ENCODE results near the gene IL34. TPM values are rescaled to one million over a fixed set of nuclear protein-coding genes. Genes with fewer than 3 reads are reported as not detected.

The IL34 gene
- total and polyA plus RNA-seq, 5 experiments from 2014 or later: 0.36 TPM; not detected in 4

DNA sequence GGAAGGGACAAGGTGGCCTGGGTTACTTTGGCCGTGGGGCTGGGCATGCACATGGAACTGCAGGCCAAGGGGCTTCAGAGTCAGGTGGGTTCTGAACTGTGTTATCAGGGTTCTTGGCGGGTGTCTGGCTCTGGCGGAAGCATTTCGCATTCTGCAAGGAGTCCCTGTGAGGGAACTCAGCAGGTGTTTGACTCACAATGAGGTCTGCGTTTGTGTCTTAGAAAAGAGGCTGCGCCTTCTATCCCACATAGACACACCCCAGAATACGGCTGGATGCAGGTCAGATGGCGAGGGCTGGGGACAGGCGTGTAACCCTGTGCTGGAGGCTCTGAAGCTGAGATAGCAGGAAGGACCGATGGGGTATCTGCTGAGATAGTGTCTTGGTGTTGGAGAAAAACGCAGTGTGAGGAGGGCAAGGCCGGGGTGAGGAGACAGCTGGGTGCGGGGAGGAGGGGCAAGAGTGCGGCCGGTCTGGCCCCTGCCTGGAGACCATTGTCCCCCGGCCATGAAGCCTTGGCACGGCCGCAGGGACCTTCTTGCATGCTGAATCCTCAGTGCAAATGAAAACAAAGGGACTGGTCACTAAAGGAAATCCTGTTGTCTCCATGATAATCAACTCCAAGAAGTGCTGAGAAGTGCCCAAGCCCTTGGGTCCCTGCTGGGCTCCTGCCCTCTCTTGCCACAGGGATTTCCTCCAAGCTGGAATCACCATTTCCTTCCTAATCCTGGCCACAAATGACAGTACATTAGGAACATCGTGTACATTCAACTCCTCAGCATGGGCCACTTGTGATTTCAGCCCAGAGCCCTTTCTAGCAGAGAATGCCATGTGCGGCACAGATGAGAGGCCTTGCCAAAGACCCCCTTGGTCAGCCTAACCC lies 62.2 kb downstream of the IL34 start:
- POLR2A ChIA-PET: interaction anchor here (0.6 to 0.9 kb wide), 2 partner anchors 13 to 41 kb away, joined by 3 read pairs; no protein-coding TSS in a partner anchor
- H3K36me3 Mint-ChIP-seq: peaks cover 0 to 7% (median 4%) of the 10 kb centered on the region in 3 donors
- ATAC-seq: no peak
- H3K27ac Mint-ChIP-seq: peak overlapping the region in 6 of 10 donors; percentile 22 to 62 (median 47)
- DNase-seq: no peak
- no peaks in the 10 kb centered on the region for H3K9me3 Mint-ChIP-seq
- no peak overlapping the region for H3K4me3 Mint-ChIP-seq
- peaks cover 0 to 12% (median 10%) of the 10 kb centered on the region in 4 donors for H3K4me1 Mint-ChIP-seq
- H3K27me3 Mint-ChIP-seq: no peaks in the 10 kb centered on the region

DNA sequence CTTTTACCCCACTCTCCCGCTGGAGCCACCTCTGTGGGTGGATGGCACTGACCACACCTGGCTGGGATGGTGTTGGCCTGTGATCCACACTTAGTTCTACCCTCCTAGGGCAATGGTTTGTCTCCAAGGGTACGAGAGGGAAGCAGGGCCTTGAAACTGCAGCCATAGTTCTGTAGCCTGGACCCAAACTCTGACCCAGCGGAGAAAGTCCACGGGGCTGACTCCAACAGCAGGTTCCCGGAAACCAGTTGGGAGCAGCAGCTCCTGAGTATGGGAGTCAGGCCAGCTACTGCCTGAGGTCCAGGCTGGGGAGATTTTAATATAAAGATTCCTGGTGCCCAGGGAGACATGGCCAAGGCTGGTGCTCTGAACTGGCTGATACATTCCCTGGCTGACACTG lies 63.1 kb downstream of the IL34 start:
- no peak for DNase-seq
- no peak for ATAC-seq
- Mint-ChIP-seq H3K27ac (no peak overlapping the region), H3K4me1 (peaks cover 0 to 12% (median 10%) of the 10 kb centered on the region in 4 donors), H3K9me3 (no peaks in the 10 kb centered on the region), H3K27me3 (no peaks in the 10 kb centered on the region), H3K4me3 (no peak overlapping the region), H3K36me3 (peaks cover 0 to 7% (median 4%) of the 10 kb centered on the region in 3 donors)
- POLR2A ChIA-PET: interaction anchor here (0.6 kb wide), 1 partner anchor 42 kb away, joined by 3 read pairs; no protein-coding TSS in a partner anchor

DNA sequence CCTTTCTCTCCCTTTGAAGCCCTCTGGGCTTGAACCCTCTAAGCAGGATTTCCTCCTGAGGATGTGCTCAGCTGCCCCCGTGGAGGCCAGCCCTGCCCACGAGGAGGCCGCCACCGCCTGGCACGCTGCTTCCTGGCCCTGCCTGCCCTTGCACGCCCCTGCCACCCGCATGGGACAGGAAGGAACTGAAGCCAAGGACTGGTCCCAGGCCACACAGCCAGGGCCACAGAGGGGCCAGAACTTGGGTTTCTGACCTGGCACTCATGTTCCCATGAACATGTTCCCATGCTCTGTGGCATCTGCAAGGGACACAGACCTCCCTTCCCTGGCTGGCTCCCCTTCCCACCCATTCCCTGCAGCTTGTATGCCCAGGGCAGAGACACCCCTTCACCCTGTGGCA lies 63.6 kb downstream of the IL34 start:
- DNase-seq (no peak), ATAC-seq (peak in 1 of 2 donors; percentile 42)
- POLR2A ChIA-PET: interaction anchor here (0.6 kb wide), 1 partner anchor 15 kb away, joined by 3 read pairs; no protein-coding TSS in a partner anchor
- Mint-ChIP-seq H3K4me3 (no peak overlapping the region), H3K4me1 (peaks cover 0 to 12% (median 10%) of the 10 kb centered on the region in 4 donors), H3K36me3 (peaks cover 0 to 7% (median 4%) of the 10 kb centered on the region in 3 donors), H3K27me3 (no peaks in the 10 kb centered on the region), H3K9me3 (no peaks in the 10 kb centered on the region), H3K27ac (peak overlapping the region in 4 of 10 donors; percentile 19 to 84 (median 58))

Other genes starting within 250 kb of the IL34 start
- 10 to 100 TPM; 30.5 to 31.9 TPM for gene ST3GAL2, start 207.5 kb upstream of the IL34 start, total RNA-seq
- 10 to 100 TPM; 14.6 to 23.4 (median 16.5) TPM for gene ST3GAL2, start 207.5 kb upstream of the IL34 start, polyA plus RNA-seq
- 10 to 100 TPM; 35.2 to 39.7 TPM for gene FCSK, start 192.0 kb upstream of the IL34 start, total RNA-seq
- gene FCSK, start 192.0 kb upstream of the IL34 start, polyA plus RNA-seq: 1 to 10 TPM; 4.5 to 9.6 (median 9.3) TPM
- 10 to 100 TPM; 57.4 to 57.6 TPM for gene COG4, start 123.0 kb upstream of the IL34 start, total RNA-seq
- gene COG4, start 123.0 kb upstream of the IL34 start, polyA plus RNA-seq: 10 to 100 TPM; 52.4 to 58.6 (median 52.8) TPM
- gene SF3B3, start 122.7 kb upstream of the IL34 start, total RNA-seq: 100 to 1,000 TPM; 270 to 277 TPM
- 100 to 1,000 TPM in 2 of 3 donors, 10 to 100 TPM in 1; 85.9 to 120 (median 104) TPM for gene SF3B3, start 122.7 kb upstream of the IL34 start, polyA plus RNA-seq
- 10 to 100 TPM; 23.3 to 26.8 TPM for gene MTSS2, start 39.5 kb downstream of the IL34 start, total RNA-seq
- gene MTSS2, start 39.5 kb downstream of the IL34 start, polyA plus RNA-seq: under 1 TPM in 1 of 3 donors, not detected in 2; 0.28 TPM
- 10 to 100 TPM; 41.4 to 44.9 TPM for gene VAC14, start 154.6 kb downstream of the IL34 start, total RNA-seq
- 10 to 100 TPM; 27.2 to 50.7 (median 31.5) TPM for gene VAC14, start 154.6 kb downstream of the IL34 start, polyA plus RNA-seq